ENCODE data around the gene RERE. TPM values are rescaled to one million over a fixed set of nuclear protein-coding genes. Genes with fewer than 3 reads are reported as not detected.
A peak's percentile ranks its signal among the peaks of the same experiment; 100 is the strongest.

The RERE gene
- total RNA-seq, 2 donors from 2014 or later = 207 to 322 TPM

- no peaks in the 10 kb centered on the region for H3K4me1 ChIP-seq (replicated peaks)
- 78% methylated on average over 4 of the region's 4 CpGs for WGBS
Measured at GRCh38 chr1:8682573-8682972, 134.9 kb downstream of the RERE start.

GRCh38 chr1:8681911-8682310 is 135.5 kb downstream of the RERE start:
- Histone ChIP-seq H3K27ac (no peak overlapping the region), H3K27me3 (replicated peaks; ENCODE audit: insufficient read depth) (no peaks in the 10 kb centered on the region), H3K36me3 (no peaks in the 10 kb centered on the region), H3K4me1 (replicated peaks) (no peaks in the 10 kb centered on the region), H3K4me3 (no peak overlapping the region), H3K9me3 (no peaks in the 10 kb centered on the region)
- no peak for DNase-seq (ENCODE audit: low spot score)
- WGBS = 88% methylated on average over 1 of the region's 1 CpG
- TF ChIP-seq CTCF (IDR thresholded peaks at IDR 0.05) (no peak), POLR2A (IDR thresholded peaks at IDR 0.05) (no peak), POLR2AphosphoS5 (IDR thresholded peaks at IDR 0.05) (no peak)
- intact Hi-C loops (cut with DNase I) = no loop called here

More at GRCh38 chr1:8682573-8682972, 134.9 kb downstream of the RERE start:
- no peaks in the 10 kb centered on the region for H3K36me3 ChIP-seq
- no peak for DNase-seq (ENCODE audit: low spot score)
- TF ChIP-seq POLR2AphosphoS5 (IDR thresholded peaks at IDR 0.05) = no peak
- no peak for TF ChIP-seq POLR2A (IDR thresholded peaks at IDR 0.05)
- TF ChIP-seq CTCF (IDR thresholded peaks at IDR 0.05) = no peak
- H3K9me3 ChIP-seq = no peaks in the 10 kb centered on the region
- H3K4me3 ChIP-seq = no peak overlapping the region
- intact Hi-C loops (cut with DNase I) = no loop called here
- H3K27me3 ChIP-seq (replicated peaks; ENCODE audit: insufficient read depth) = no peaks in the 10 kb centered on the region
- no peak overlapping the region for H3K27ac ChIP-seq

GRCh38 chr1:8680664-8681650 is 136.5 kb downstream of the RERE start:
- Histone ChIP-seq H3K36me3 (no peaks in the 10 kb centered on the region), H3K27ac (peak overlapping the region; percentile 18 to 41), H3K4me1 (replicated peaks) (no peaks in the 10 kb centered on the region), H3K9me3 (no peaks in the 10 kb centered on the region), H3K4me3 (peak overlapping the region in 1 of 2 donors; percentile 13), H3K27me3 (replicated peaks; ENCODE audit: insufficient read depth) (no peaks in the 10 kb centered on the region)
- TF ChIP-seq CTCF (IDR thresholded peaks at IDR 0.05) (no peak), POLR2AphosphoS5 (IDR thresholded peaks at IDR 0.05) (no peak), POLR2A (IDR thresholded peaks at IDR 0.05) (no peak)
- WGBS = 45% methylated on average over 14 of the region's 14 CpGs
- intact Hi-C loops (cut with DNase I) = no loop called here
- no peak for DNase-seq (ENCODE audit: low spot score)

- Histone ChIP-seq H3K4me3 (no peak overlapping the region), H3K9me3 (no peaks in the 10 kb centered on the region), H3K36me3 (no peaks in the 10 kb centered on the region), H3K4me1 (replicated peaks) (no peaks in the 10 kb centered on the region), H3K27me3 (replicated peaks; ENCODE audit: insufficient read depth) (no peaks in the 10 kb centered on the region), H3K27ac (peak overlapping the region; percentile 18 to 41)
- intact Hi-C loops (cut with DNase I) = no loop called here
- no peak for DNase-seq (ENCODE audit: low spot score)
- WGBS = 61% methylated on average over 7 of the region's 7 CpGs
- no peak for TF ChIP-seq POLR2A (IDR thresholded peaks at IDR 0.05)
- no peak for TF ChIP-seq POLR2AphosphoS5 (IDR thresholded peaks at IDR 0.05)
- TF ChIP-seq CTCF (IDR thresholded peaks at IDR 0.05) = no peak
Measured at GRCh38 chr1:8679929-8680663, 137.3 kb downstream of the RERE start.
